ENCODE data around the gene MYOCD. TPM values are rescaled to one million over a fixed set of nuclear protein-coding genes. Genes with fewer than 3 reads are reported as not detected.

MYOCD gene
- total RNA-seq, 1 experiment from 2014 or later = not detected

- Histone ChIP-seq H3K27me3 (ENCODE audit: insufficient read depth, low read length) (0 out of 2 replicates have a peak, but pooled peaks cover 4% of the 10 kb centered on the region), H3K9ac (ENCODE audit: low read length) (no peak overlapping the region), H3K9me3 (ENCODE audit: control insufficient read depth in 1 of 2, insufficient read depth in 1 of 2, low read depth in 1 of 2, low read length in 2 of 2) (no peaks in the 10 kb centered on the region), H3K79me2 (ENCODE audit: insufficient read depth, low read length) (no peaks in the 10 kb centered on the region), H3K4me1 (ENCODE audit: control insufficient read depth in 1 of 2, insufficient read depth in 2 of 2, low read length in 2 of 2) (peaks cover 4 to 10% of the 10 kb centered on the region in 2 experiments; a peak in 3 of 4 replicates), H3K9me2 (ENCODE audit: insufficient read depth) (no peaks in the 10 kb centered on the region), H3K4me3 (replicated peaks in 1 of 2; ENCODE audit: low read depth in 1 of 2, low read length in 2 of 2) (no peak overlapping the region), H3K36me3 (ENCODE audit: control insufficient read depth in 1 of 2, insufficient read depth in 2 of 2, low read length in 2 of 2) (no peaks in the 10 kb centered on the region), H4K20me1 (ENCODE audit: insufficient read depth) (no peaks in the 10 kb centered on the region), H3K27ac (ENCODE audit: low read depth, low read length) (no peak overlapping the region), H2AFZ (ENCODE audit: low read depth, low read length, poor library complexity, severe bottlenecking) (no peak overlapping the region), H3K4me2 (ENCODE audit: low read length) (no peak overlapping the region)
- POLR2A ChIA-PET = no interaction called here
- TF ChIP-seq RAD21 (IDR thresholded peaks at IDR 0.05; ENCODE audit: low read depth) = no peak
- TF ChIP-seq, protein P1, sequence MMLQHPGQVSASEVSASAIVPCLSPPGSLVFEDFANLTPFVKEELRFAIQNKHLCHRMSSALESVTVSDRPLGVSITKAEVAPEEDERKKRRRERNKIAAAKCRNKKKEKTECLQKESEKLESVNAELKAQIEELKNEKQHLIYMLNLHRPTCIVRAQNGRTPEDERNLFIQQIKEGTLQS (IDR thresholded peaks at IDR 0.05) = no peak
- intact Hi-C loops (cut with micrococcal nuclease) = no loop called here
- RAD21 ChIA-PET (ENCODE audit: low non-redundant PET in 1 of 2, low total read pairs in 2 of 2, uncharacterized antibody in 2 of 2, unreplicated experiment in 2 of 2) = no interaction called here
- BruUV-seq (replicated peaks) = no TSS peak
- no peak for DNase-seq (ENCODE audit: low read depth, low spot score)
- ATAC-seq = no peak
- CTCF ChIA-PET = no interaction called here
Measured at GRCh38 chr17:12737740-12738469, 72.2 kb downstream of the MYOCD start.

GRCh38 chr17:12738624-12739023 lies 72.9 kb downstream of the MYOCD start:
- BruUV-seq (replicated peaks) = no TSS peak
- no peaks in the 10 kb centered on the region for H3K9me3 ChIP-seq (ENCODE audit: control insufficient read depth in 1 of 2, insufficient read depth in 1 of 2, low read depth in 1 of 2, low read length in 2 of 2)
- no peak overlapping the region for H3K9ac ChIP-seq (ENCODE audit: low read length)
- no peak overlapping the region for H3K4me2 ChIP-seq (ENCODE audit: low read length)
- H3K27ac ChIP-seq (ENCODE audit: low read depth, low read length) = no peak overlapping the region
- H3K36me3 ChIP-seq (ENCODE audit: control insufficient read depth in 1 of 2, insufficient read depth in 2 of 2, low read length in 2 of 2) = no peaks in the 10 kb centered on the region
- H4K20me1 ChIP-seq (ENCODE audit: insufficient read depth) = no peaks in the 10 kb centered on the region
- H3K27me3 ChIP-seq (ENCODE audit: insufficient read depth, low read length) = 0 out of 2 replicates have a peak, but pooled peaks cover 4% of the 10 kb centered on the region
- ATAC-seq (no peak), DNase-seq (ENCODE audit: low read depth, low spot score) (no peak)
- no peak overlapping the region for H3K4me3 ChIP-seq (replicated peaks in 1 of 2; ENCODE audit: low read depth in 1 of 2, low read length in 2 of 2)
- ChIA-PET CTCF (no interaction called here), POLR2A (no interaction called here), RAD21 (ENCODE audit: low non-redundant PET in 1 of 2, low total read pairs in 2 of 2, uncharacterized antibody in 2 of 2, unreplicated experiment in 2 of 2) (no interaction called here)
- no peaks in the 10 kb centered on the region for H3K79me2 ChIP-seq (ENCODE audit: insufficient read depth, low read length)
- H3K4me1 ChIP-seq (ENCODE audit: control insufficient read depth in 1 of 2, insufficient read depth in 2 of 2, low read length in 2 of 2) = peaks cover 4 to 6% of the 10 kb centered on the region in 2 experiments; a peak in 3 of 4 replicates
- no peaks in the 10 kb centered on the region for H3K9me2 ChIP-seq (ENCODE audit: insufficient read depth)
- intact Hi-C loops (cut with micrococcal nuclease) = no loop called here
- H2AFZ ChIP-seq (ENCODE audit: low read depth, low read length, poor library complexity, severe bottlenecking) = no peak overlapping the region
- TF ChIP-seq ELF1 (IDR thresholded peaks at IDR 0.05; ENCODE audit: borderline replicate concordance, low read depth) = no peak
- TF ChIP-seq SIN3A (IDR thresholded peaks at IDR 0.05; ENCODE audit: low read depth) = no peak
- TF ChIP-seq CEBPB (IDR thresholded peaks at IDR 0.05; ENCODE audit: low read depth) = no peak
- TF ChIP-seq ZNF274 (IDR thresholded peaks at IDR 0.05; ENCODE audit: low read depth, low read length) = no peak
- TF ChIP-seq, protein P1 (IDR thresholded peaks at IDR 0.05) = no peak
- TF ChIP-seq FOSL1 (IDR thresholded peaks at IDR 0.05; ENCODE audit: low read depth) = no peak
- TF ChIP-seq YY1 (IDR thresholded peaks at IDR 0.05; ENCODE audit: extremely low read depth, insufficient replicate concordance, low read depth, low read length) = no peak
- TF ChIP-seq CTCF (IDR thresholded peaks at IDR 0.05 in 2 of 3, conservative IDR thresholded peaks at IDR 0.05 in 1 of 3; ENCODE audit: borderline replicate concordance in 1 of 3, insufficient read depth in 1 of 3, low read depth in 2 of 3, low read length in 2 of 3) = no peak
- TF ChIP-seq RAD21 (IDR thresholded peaks at IDR 0.05; ENCODE audit: low read depth) = no peak
- no peak for TF ChIP-seq POLR2A (IDR thresholded peaks at IDR 0.05; ENCODE audit: borderline replicate concordance, extremely low read depth, insufficient read depth, insufficient read length)
- no peak for TF ChIP-seq EGR1 (IDR thresholded peaks at IDR 0.05; ENCODE audit: low read depth)
- TF ChIP-seq, protein P2, sequence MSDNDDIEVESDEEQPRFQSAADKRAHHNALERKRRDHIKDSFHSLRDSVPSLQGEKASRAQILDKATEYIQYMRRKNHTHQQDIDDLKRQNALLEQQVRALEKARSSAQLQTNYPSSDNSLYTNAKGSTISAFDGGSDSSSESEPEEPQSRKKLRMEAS (IDR thresholded peaks at IDR 0.05) = no peak
- TF ChIP-seq, protein P3, sequence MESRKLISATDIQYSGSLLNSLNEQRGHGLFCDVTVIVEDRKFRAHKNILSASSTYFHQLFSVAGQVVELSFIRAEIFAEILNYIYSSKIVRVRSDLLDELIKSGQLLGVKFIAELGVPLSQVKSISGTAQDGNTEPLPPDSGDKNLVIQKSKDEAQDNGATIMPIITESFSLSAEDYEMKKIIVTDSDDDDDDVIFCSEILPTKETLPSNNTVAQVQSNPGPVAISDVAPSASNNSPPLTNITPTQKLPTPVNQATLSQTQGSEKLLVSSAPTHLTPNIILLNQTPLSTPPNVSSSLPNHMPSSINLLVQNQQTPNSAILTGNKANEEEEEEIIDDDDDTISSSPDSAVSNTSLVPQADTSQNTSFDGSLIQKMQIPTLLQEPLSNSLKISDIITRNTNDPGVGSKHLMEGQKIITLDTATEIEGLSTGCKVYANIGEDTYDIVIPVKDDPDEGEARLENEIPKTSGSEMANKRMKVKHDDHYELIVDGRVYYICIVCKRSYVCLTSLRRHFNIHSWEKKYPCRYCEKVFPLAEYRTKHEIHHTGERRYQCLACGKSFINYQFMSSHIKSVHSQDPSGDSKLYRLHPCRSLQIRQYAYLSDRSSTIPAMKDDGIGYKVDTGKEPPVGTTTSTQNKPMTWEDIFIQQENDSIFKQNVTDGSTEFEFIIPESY (IDR thresholded peaks at IDR 0.05; ENCODE audit: extremely low read depth, insufficient replicate concordance, low read length) = no peak
- no peak for TF ChIP-seq EZH2phosphoT487 (IDR thresholded peaks at IDR 0.05; ENCODE audit: borderline replicate concordance)
- no peak for TF ChIP-seq SP1 (IDR thresholded peaks at IDR 0.05; ENCODE audit: low read depth)
